IMR-90 (cell line): ENCODE measurements around the gene PXK. TPM values are rescaled to one million over a fixed set of nuclear protein-coding genes. Genes with fewer than 3 reads are reported as not detected.
A peak's percentile ranks its signal among the peaks of the same experiment; 100 is the strongest.

ENCODE experiments used
- ATAC-seq: fragments of 200-7000 bp; cut with Tn5 transposase; 2 replicates; pipeline ENCODE4 v1.9.1; 2020; ENCODE audit warnings: low read depth, mild to moderate bottlenecking, moderate library complexity
- BruUV-seq: library from RNA; stranded (reverse); fragments of 400-500 nt; replicated peaks from 2 replicates; lab custom pipeline; 2021; lab: Mats Ljungman, UMichigan
- CTCF ChIA-PET: fragments of 300-600 bp; formaldehyde crosslinking; extraction: SDS; loops from one replicate; lab custom pipeline; 2021; ENCODE audit warnings: antibody characterized with exemption; lab: Yijun Ruan, JAX
- POLR2A ChIA-PET: fragments of 300-600 bp; sonication (Branson Sonifier 250); formaldehyde crosslinking; loops from one replicate; lab custom pipeline; 2022; ENCODE audit warnings: antibody characterized with exemption; ENCODE audit not compliant: unreplicated experiment; lab: Charles Lee
- DNase-seq: peaks from one replicate; pipeline ENCODE4 v3.0.0; 2013
- H2AFZ ChIP-seq: replicated peaks from 2 replicates; pipeline ENCODE3; 2013; ENCODE audit warnings: low read length, mild to moderate bottlenecking; ENCODE audit not compliant: poor library complexity
- H2AK5ac ChIP-seq: 2 replicates; pipeline ENCODE4 v1.6.1; 2013; ENCODE audit warnings: low read depth, low read length, inconsistent platforms
- H2AK9ac ChIP-seq: replicated peaks from 2 replicates; pipeline ENCODE3; 2013; ENCODE audit warnings: mild to moderate bottlenecking, low read depth, low read length, moderate library complexity; ENCODE audit not compliant: poor library complexity
- H2BK120ac ChIP-seq: 2 replicates; pipeline ENCODE4 v1.6.1; 2013; ENCODE audit warnings: low read depth, low read length, inconsistent platforms
- H2BK15ac ChIP-seq: 3 replicates; pipeline ENCODE4 v1.6.1; 2013; ENCODE audit warnings: low read depth, low read length, inconsistent platforms
- H2BK20ac ChIP-seq: 2 replicates; pipeline ENCODE4 v1.6.1; 2013; ENCODE audit warnings: low read depth, mild to moderate bottlenecking, inconsistent platforms, low read length, moderate library complexity
- H2BK5ac ChIP-seq: 2 replicates; pipeline ENCODE4 v1.6.1; 2013; ENCODE audit warnings: mild to moderate bottlenecking, low read depth, low read length, inconsistent platforms; ENCODE audit not compliant: poor library complexity, severe bottlenecking
- H3K14ac ChIP-seq: replicated peaks from 2 replicates; pipeline ENCODE4 v1.6.1; 2013; ENCODE audit warnings: low read depth, low read length, inconsistent platforms
- H3K18ac ChIP-seq: 2 replicates; pipeline ENCODE4 v1.6.1; 2013; ENCODE audit warnings: low read depth, low read length, control low read depth
- H3K23ac ChIP-seq: 2 replicates; pipeline ENCODE4 v1.6.1; 2013; ENCODE audit warnings: low read depth, low read length, inconsistent platforms
- H3K27ac ChIP-seq: 2 replicates; pipeline ENCODE4 v1.5.1; 2013; ENCODE audit warnings: mild to moderate bottlenecking, control low read depth, low read length; ENCODE audit not compliant: insufficient read depth
- H3K27me3 ChIP-seq: 2 replicates; pipeline ENCODE4 v1.6.1; 2013; ENCODE audit warnings: low read length; ENCODE audit not compliant: control insufficient read depth, insufficient read depth
- H3K36me3 ChIP-seq: 2 replicates; pipeline ENCODE4 v1.6.1; 2013; ENCODE audit warnings: low read length, mixed read lengths; ENCODE audit not compliant: control insufficient read depth, insufficient read depth
- H3K4ac ChIP-seq: 2 replicates; pipeline ENCODE4 v1.6.1; 2013; ENCODE audit warnings: low read depth, low read length, inconsistent platforms
- H3K4me1 ChIP-seq: 2 replicates; pipeline ENCODE4 v1.6.1; 2013; ENCODE audit warnings: low read length, mixed read lengths; ENCODE audit not compliant: control insufficient read depth, insufficient read depth
- H3K4me2 ChIP-seq: 2 replicates; pipeline ENCODE4 v1.6.1; 2013; ENCODE audit warnings: low read depth, mild to moderate bottlenecking, control low read depth, low read length, moderate library complexity
- H3K4me3 ChIP-seq: 2 replicates; pipeline ENCODE4 v1.5.1; 2013; ENCODE audit warnings: low read depth, mild to moderate bottlenecking, control low read depth, low read length, moderate library complexity; ENCODE audit not compliant: insufficient read depth
- H3K56ac ChIP-seq: 2 replicates; pipeline ENCODE4 v1.6.1; 2013; ENCODE audit warnings: low read length, inconsistent platforms; ENCODE audit not compliant: insufficient read depth; ENCODE audit errors: extremely low read depth
- H3K79me1 ChIP-seq, 2 experiments: 2 replicates each; pipeline ENCODE4 v1.6.1; 2013; ENCODE audit warnings: low read length in 2 of 2, inconsistent platforms in 1 of 2, low read depth in 1 of 2
- H3K9ac ChIP-seq: 2 replicates; pipeline ENCODE4 v1.6.1; 2013; ENCODE audit warnings: low read depth, low read length, control low read depth
- H3K9me1 ChIP-seq: 2 replicates; pipeline ENCODE4 v1.6.1; 2013; ENCODE audit warnings: low read length, inconsistent platforms; ENCODE audit not compliant: insufficient read depth
- H3K9me3 ChIP-seq: 2 replicates; pipeline ENCODE4 v1.6.1; 2013; ENCODE audit warnings: low read length; ENCODE audit not compliant: control insufficient read depth, insufficient read depth
- H4K20me1 ChIP-seq: 2 replicates; pipeline ENCODE4 v1.6.1; 2013; ENCODE audit warnings: low read length, inconsistent platforms; ENCODE audit not compliant: insufficient read depth
- H4K5ac ChIP-seq: 2 replicates; pipeline ENCODE4 v1.6.1; 2013; ENCODE audit warnings: mild to moderate bottlenecking, low read depth, low read length, control low read depth
- H4K8ac ChIP-seq, 2 experiments: 2 replicates each; pipeline ENCODE4 v1.6.1; 2013; ENCODE audit warnings: low read depth in 2 of 2, low read length in 2 of 2, control low read depth in 1 of 2, inconsistent platforms in 1 of 2
- H4K91ac ChIP-seq: 2 replicates; pipeline ENCODE4 v1.6.1; 2013; ENCODE audit warnings: low read depth, low read length, inconsistent platforms; ENCODE audit not compliant: insufficient read depth
- CHD1 ChIP-seq: IDR thresholded peaks from 2 replicates; pipeline ENCODE4 v1.6.1; 2012; ENCODE audit warnings: low read depth, low read length, improper control_type of control experiment
- FOS ChIP-seq: fragments of 150-350 bp; IDR thresholded peaks from 2 replicates; pipeline ENCODE4 v1.6.1; 2016; ENCODE audit warnings: low read depth, low read length
- WGBS, 2 experiments: methylation state at CpG; one replicate each; pipeline versions ENCODE4 v1.1.5 to v1.1.7; 2013; ENCODE audit warnings: missing lambda C conversion rate in 2 of 2; ENCODE audit not compliant: insufficient read length in 1 of 2; ENCODE audit errors: extremely low coverage in 2 of 2; 5-methylcytosine and 5-hydroxymethylcytosine counted together
- dilution Hi-C: fragments of 300-500 bp; cut with HindIII; formaldehyde crosslinking; loops from one replicate; pipeline ENCODE4 v1.14.3; 2018; ENCODE audit warnings: low sequenced_read_pairs; ENCODE audit not compliant: unreplicated experiment
- in situ Hi-C: fragments of 300-500 bp; cut with MboI; formaldehyde crosslinking; loops from 3 replicates; pipeline ENCODE4 v1.14.3; 2019; ENCODE audit warnings: low sequenced_read_pairs, inconsistent platforms, mixed read lengths
- intact Hi-C: fragments of 100-400 bp; cut with micrococcal nuclease; formaldehyde crosslinking; loops from 2 replicates; pipeline ENCODE4 v1.10.0; 2022
- polyA plus RNA-seq, 3 experiments: library from polyadenylated mRNA; depleted of rRNA; stranded (reverse); fragments of >200 nt; gene quantifications; 2 replicates each; pipeline ENCODE4 v1.2.3, GENCODE V29; 2012; ENCODE audit warnings: low replicate concordance in 1 of 3
- total RNA-seq: library from RNA; depleted of rRNA; stranded (reverse); fragments of >200 nt; gene quantifications from 2 replicates; pipeline ENCODE4 v1.2.3, GENCODE V29; 2012

The PXK gene
- total and polyA plus RNA-seq, 2 of the 4 experiments (the other 2 are of a cell fraction) = 14.3 to 17.7 TPM

DNA sequence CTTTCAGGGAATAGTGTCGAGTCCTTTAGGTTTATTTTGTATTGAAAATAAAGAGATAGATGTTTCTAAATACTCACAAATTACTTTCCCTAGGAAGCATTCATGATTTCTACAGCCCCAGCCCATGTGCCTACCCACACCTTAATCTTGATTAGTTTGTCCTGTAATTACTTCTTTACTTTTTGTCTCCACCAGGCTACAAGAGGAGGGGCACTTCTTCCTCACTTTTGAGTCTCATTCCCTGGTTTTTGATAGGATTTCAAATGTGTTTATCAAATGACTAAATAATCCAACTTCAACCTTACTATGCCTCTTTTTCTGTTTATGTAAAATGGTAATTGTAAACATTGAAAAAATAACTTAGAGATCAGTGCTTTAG lies 1.8 kb downstream of the PXK start:
- Histone ChIP-seq H2AK9ac (no peak overlapping the region), H3K4me3 (peak overlapping the region; percentile 91), H2AFZ (no peak overlapping the region), H3K56ac (peak overlapping the region; percentile 65; the same call in 1 of the 2 replicates), H3K9me3 (no peaks in the 10 kb centered on the region), H4K20me1 (peaks cover 11% of the 10 kb centered on the region; the same call in 1 of the 2 replicates), H2BK20ac (peak overlapping the region; percentile 50; the same call in 1 of the 2 replicates), H3K27me3 (no peaks in the 10 kb centered on the region), H3K4ac (peak overlapping the region; percentile 78; the same call in 1 of the 2 replicates), H2AK5ac (no peak overlapping the region; the same call in 1 of the 2 replicates), H3K4me2 (peak overlapping the region; percentile 83), H3K79me1 (peaks cover 14 to 44% of the 10 kb centered on the region in 2 experiments; a peak in 3 of 4 replicates), H3K4me1 (peaks cover 16% of the 10 kb centered on the region), H3K9ac (peak overlapping the region; percentile 91), H3K27ac (peak overlapping the region; percentile 97), H3K18ac (peak overlapping the region; percentile 52), H3K23ac (peak overlapping the region; percentile 69; the same call in 1 of the 2 replicates), H4K91ac (no peak overlapping the region), H3K36me3 (no peaks in the 10 kb centered on the region), H2BK15ac (peak overlapping the region; percentile 51; the same call in 1 of the 3 replicates), H2BK120ac (peak overlapping the region; percentile 79), H4K8ac (peak overlapping the region; percentile 26 to 68; a peak in 3 of 4 replicates), H4K5ac (no peak overlapping the region), H3K9me1 (peaks cover 4% of the 10 kb centered on the region; the same call in 1 of the 2 replicates), H2BK5ac (peak overlapping the region; percentile 90), H3K14ac (no peak overlapping the region)
- POLR2A ChIA-PET = interaction anchor here (0.6 kb wide), 2 partner anchors 28 to 49 kb away, joined by 3 to 4 read pairs; no protein-coding TSS in a partner anchor
- intact Hi-C loops = loop anchor here (1.0 to 10.0 kb wide), 2 partner anchors 55 to 290 kb away; no protein-coding TSS in a partner anchor
- no CpG with 5 or more reads among the region's 1 CpG for WGBS, 2 experiments
- ATAC-seq (no peak), DNase-seq (no peak)
- in situ Hi-C loops = loop anchor here (5.0 kb wide), 1 partner anchor 78 kb away; no protein-coding TSS in a partner anchor
- dilution Hi-C loops = no loop called here
- BruUV-seq = no TSS peak
- 0 out of 2 replicates have a peak, but pooled peaks have one; percentile 15 for TF ChIP-seq CHD1
- TF ChIP-seq FOS = no peak
- CTCF ChIA-PET = interaction anchor here (1.0 to 1.9 kb wide), 3 partner anchors 52 to 81 kb away, joined by 3 to 7 read pairs (median 5); no protein-coding TSS in a partner anchor
